Measurements from ENCODE around the gene CCSER2.

Gene CCSER2

GRCh38 chr10:84521013-84521412 is 192.6 kb downstream of the CCSER2 start:
- Histone ChIP-seq H3K9ac (ENCODE audit: low read length) (no peak overlapping the region), H3K4me2 (ENCODE audit: low read length) (no peak overlapping the region), H3K36me3 (ENCODE audit: insufficient read depth, low read length) (no peaks in the 10 kb centered on the region), H4K20me1 (ENCODE audit: insufficient read depth, low read length) (no peaks in the 10 kb centered on the region), H3K4me1 (ENCODE audit: insufficient read depth, low read length, severe bottlenecking) (peaks cover 16% of the 10 kb centered on the region), H3K9me2 (ENCODE audit: low read depth, low read length) (no peaks in the 10 kb centered on the region), H3K27ac (ENCODE audit: low read depth, low read length, poor library complexity, severe bottlenecking) (no peak overlapping the region), H3K27me3 (ENCODE audit: insufficient read depth, low read length) (no peaks in the 10 kb centered on the region), H3F3A (ENCODE audit: insufficient read depth, low read length) (no peaks in the 10 kb centered on the region), H2AFZ (ENCODE audit: low read length) (no peak overlapping the region), H3K4me3 (ENCODE audit: low read depth, low read length, poor library complexity, severe bottlenecking) (no peak overlapping the region), H3K79me2 (ENCODE audit: insufficient read depth, low read length) (no peaks in the 10 kb centered on the region), H3K9me3 (ENCODE audit: low read length) (no peaks in the 10 kb centered on the region)
- no peak for TF ChIP-seq EZH2 (IDR thresholded peaks at IDR 0.05; ENCODE audit: borderline replicate concordance, low read length)
- TF ChIP-seq, protein P1, sequence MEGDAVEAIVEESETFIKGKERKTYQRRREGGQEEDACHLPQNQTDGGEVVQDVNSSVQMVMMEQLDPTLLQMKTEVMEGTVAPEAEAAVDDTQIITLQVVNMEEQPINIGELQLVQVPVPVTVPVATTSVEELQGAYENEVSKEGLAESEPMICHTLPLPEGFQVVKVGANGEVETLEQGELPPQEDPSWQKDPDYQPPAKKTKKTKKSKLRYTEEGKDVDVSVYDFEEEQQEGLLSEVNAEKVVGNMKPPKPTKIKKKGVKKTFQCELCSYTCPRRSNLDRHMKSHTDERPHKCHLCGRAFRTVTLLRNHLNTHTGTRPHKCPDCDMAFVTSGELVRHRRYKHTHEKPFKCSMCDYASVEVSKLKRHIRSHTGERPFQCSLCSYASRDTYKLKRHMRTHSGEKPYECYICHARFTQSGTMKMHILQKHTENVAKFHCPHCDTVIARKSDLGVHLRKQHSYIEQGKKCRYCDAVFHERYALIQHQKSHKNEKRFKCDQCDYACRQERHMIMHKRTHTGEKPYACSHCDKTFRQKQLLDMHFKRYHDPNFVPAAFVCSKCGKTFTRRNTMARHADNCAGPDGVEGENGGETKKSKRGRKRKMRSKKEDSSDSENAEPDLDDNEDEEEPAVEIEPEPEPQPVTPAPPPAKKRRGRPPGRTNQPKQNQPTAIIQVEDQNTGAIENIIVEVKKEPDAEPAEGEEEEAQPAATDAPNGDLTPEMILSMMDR (IDR thresholded peaks at IDR 0.05; ENCODE audit: low read length): no peak

GRCh38 chr10:84521468-84521867 is 193.1 kb downstream of the CCSER2 start:
- Histone ChIP-seq H3K4me3 (ENCODE audit: low read depth, low read length, poor library complexity, severe bottlenecking) (no peak overlapping the region), H3K9me2 (ENCODE audit: low read depth, low read length) (no peaks in the 10 kb centered on the region), H3F3A (ENCODE audit: insufficient read depth, low read length) (no peaks in the 10 kb centered on the region), H3K36me3 (ENCODE audit: insufficient read depth, low read length) (no peaks in the 10 kb centered on the region), H3K9ac (ENCODE audit: low read length) (no peak overlapping the region), H2AFZ (ENCODE audit: low read length) (no peak overlapping the region), H3K9me3 (ENCODE audit: low read length) (no peaks in the 10 kb centered on the region), H4K20me1 (ENCODE audit: insufficient read depth, low read length) (no peaks in the 10 kb centered on the region), H3K27me3 (ENCODE audit: insufficient read depth, low read length) (no peaks in the 10 kb centered on the region), H3K79me2 (ENCODE audit: insufficient read depth, low read length) (no peaks in the 10 kb centered on the region), H3K4me1 (ENCODE audit: insufficient read depth, low read length, severe bottlenecking) (peaks cover 16% of the 10 kb centered on the region), H3K27ac (ENCODE audit: low read depth, low read length, poor library complexity, severe bottlenecking) (no peak overlapping the region), H3K4me2 (ENCODE audit: low read length) (no peak overlapping the region)
- TF ChIP-seq, protein P1 (IDR thresholded peaks at IDR 0.05; ENCODE audit: low read length): no peak
- no peak for TF ChIP-seq EZH2 (IDR thresholded peaks at IDR 0.05; ENCODE audit: borderline replicate concordance, low read length)

DNA sequence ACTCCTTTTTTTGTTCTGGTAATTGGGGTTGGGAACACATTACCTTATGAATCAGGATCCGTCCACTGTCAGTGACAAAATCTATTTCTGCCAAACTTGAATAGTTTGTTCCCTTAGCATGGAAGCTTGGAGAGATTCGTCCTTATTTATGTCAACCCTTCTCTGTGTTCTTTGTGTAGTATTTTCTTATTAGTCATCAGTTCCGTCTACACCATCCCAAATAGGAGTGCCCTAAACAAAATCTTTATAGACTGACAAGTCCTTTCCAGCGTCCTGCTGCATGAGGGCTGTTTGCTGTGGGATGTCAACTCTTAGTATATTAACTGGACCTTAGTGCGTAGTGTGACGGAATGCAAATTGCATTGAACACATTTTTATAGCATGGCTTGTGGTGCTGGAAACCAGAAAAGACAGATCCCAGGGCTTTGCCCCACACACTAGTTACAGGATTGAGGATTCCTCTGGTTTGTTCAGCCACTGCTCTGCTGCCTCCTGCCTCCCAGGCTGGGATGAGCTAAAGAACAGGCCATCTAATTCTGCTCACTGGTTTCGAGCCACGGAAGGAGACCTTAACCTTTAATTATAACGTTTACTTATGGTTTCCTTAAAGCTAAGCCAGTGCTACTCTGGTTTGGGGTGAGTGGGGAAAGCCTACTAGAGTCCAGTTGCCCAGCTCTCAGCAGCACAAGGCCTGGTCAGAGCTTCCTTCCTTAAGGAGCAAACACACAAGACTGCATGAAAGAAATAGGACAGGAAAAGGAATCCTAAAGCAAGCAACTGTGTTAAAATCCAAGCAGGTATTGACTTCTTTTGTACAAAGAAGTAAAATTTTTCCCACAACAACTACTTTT is 194.4 kb downstream of the CCSER2 start:
- TF ChIP-seq EZH2 (IDR thresholded peaks at IDR 0.05; ENCODE audit: borderline replicate concordance, low read length): no peak
- TF ChIP-seq, protein P1 (IDR thresholded peaks at IDR 0.05; ENCODE audit: low read length): no peak
- Histone ChIP-seq H2AFZ (ENCODE audit: low read length) (no peak overlapping the region), H3K27me3 (ENCODE audit: insufficient read depth, low read length) (no peaks in the 10 kb centered on the region), H3K79me2 (ENCODE audit: insufficient read depth, low read length) (no peaks in the 10 kb centered on the region), H3K4me1 (ENCODE audit: insufficient read depth, low read length, severe bottlenecking) (peaks cover 16% of the 10 kb centered on the region), H3F3A (ENCODE audit: insufficient read depth, low read length) (no peaks in the 10 kb centered on the region), H3K9me2 (ENCODE audit: low read depth, low read length) (no peaks in the 10 kb centered on the region), H4K20me1 (ENCODE audit: insufficient read depth, low read length) (no peaks in the 10 kb centered on the region), H3K9me3 (ENCODE audit: low read length) (no peaks in the 10 kb centered on the region), H3K36me3 (ENCODE audit: insufficient read depth, low read length) (no peaks in the 10 kb centered on the region), H3K4me2 (ENCODE audit: low read length) (no peak overlapping the region), H3K27ac (ENCODE audit: low read depth, low read length, poor library complexity, severe bottlenecking) (no peak overlapping the region), H3K9ac (ENCODE audit: low read length) (no peak overlapping the region), H3K4me3 (ENCODE audit: low read depth, low read length, poor library complexity, severe bottlenecking) (no peak overlapping the region)
